ENCODE data around the gene OR4M2.
"Not testable (repeated sequence)": the region's sequence is repeated elsewhere in the genome, so short reads cannot be mapped to it uniquely, and the experiment has no call there.

OR4M2 gene, protein sequence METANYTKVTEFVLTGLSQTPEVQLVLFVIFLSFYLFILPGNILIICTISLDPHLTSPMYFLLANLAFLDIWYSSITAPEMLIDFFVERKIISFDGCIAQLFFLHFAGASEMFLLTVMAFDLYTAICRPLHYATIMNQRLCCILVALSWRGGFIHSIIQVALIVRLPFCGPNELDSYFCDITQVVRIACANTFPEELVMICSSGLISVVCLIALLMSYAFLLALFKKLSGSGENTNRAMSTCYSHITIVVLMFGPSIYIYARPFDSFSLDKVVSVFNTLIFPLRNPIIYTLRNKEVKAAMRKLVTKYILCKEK

DNA sequence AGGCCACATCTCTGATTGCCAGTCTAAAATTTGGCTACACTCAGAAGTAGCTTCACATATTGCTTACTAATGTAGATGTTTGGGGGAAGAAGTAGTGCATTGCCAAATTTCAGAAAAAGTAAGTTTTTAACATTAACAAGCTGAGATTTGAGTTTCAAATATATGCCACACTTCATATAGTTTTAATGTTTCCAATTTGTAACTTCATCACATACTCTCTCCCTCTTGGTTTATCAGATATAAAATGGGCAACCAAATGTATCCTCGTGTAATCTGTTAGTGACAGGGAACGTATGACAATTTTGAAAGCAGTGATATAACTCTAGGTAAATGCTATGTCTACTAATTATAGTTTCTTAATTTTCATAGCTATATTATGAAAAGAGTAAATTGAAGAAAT lies at the start of gene OR4M2:
Gene OR4M2, plus strand, starts transcription at position 301 of the 400 bp plus-strand sequence. Its CDS starts 98 bp downstream, at position 399.
- not testable (repeated sequence) for DNase-seq (ENCODE audit: low read depth); H3K4me3 ChIP-seq (ENCODE audit: low read depth, low read length)

DNA sequence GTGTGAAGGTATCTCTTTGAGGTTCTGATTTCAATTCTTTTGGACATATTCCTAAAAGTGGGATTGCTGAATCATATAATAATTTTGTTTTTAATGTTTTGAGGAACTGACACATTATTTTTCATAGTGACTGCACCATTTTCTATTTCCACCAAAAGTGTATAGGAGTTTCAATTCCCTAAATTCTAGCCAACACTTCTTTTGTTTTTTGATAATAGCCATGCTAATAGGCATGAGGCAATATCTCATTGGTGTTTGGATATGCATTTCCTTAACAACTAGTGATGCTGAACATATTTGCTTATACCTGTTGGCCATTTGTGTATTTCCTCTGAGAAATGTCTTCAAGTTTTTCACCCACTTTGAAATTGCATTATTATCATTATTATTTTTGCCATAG lies 11.1 kb upstream of the OR4M2 start:
- H3K4me3 ChIP-seq (ENCODE audit: low read depth, low read length); DNase-seq (ENCODE audit: low read depth): not testable (repeated sequence)

DNA sequence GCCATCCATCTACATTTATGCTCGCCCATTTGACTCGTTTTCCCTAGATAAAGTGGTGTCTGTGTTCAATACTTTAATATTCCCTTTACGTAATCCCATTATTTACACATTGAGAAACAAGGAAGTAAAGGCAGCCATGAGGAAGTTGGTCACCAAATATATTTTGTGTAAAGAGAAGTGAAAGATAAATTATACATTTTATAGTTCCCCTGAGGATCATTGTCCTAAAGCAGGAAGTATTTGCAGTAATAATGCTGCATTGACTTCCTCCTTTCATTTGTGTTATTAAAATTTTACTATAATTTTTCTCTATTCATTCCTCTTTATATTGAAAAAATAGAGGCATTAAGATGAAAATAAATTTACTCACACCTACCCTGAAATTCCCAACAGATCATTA lies 1.1 kb downstream of the OR4M2 start:
- not testable (repeated sequence) for H3K4me3 ChIP-seq (ENCODE audit: low read depth, low read length); DNase-seq (ENCODE audit: low read depth)

GRCh38 chr15:22098616-22099253 lies 18.4 kb downstream of the OR4M2 start:
- H3K4me3 ChIP-seq (ENCODE audit: low read depth, low read length); DNase-seq (ENCODE audit: low read depth): not testable (repeated sequence)

DNA sequence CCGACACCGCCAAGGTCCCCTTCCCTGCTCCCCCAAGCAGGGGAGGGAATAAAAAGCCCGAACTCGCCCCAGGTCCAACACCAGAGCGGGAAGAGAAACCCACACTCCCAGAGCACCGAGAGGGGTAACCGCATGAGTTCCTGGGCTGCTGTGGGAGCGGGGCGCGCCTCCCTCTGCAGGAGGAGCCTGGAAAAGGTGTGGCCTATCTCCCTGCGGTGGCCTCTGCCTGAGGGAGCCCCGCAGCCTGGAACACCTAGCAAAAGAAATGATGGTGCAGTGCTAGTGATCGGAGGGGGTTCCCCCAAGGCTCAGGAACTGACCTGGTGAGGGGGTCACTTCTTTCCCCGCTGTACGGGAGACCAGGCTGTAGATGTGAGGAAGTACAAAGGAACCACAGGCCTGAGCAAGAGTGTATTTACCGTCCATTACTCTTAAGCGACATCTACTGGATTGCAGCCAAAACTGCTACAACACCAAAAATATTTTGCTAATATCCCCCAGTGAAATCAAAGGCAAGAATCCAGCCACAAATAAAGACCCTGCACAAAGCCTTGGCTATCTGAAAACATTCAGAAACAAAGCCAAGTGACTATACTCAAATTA lies 19.1 kb downstream of the OR4M2 start:
- DNase-seq (ENCODE audit: low read depth); H3K4me3 ChIP-seq (ENCODE audit: low read depth, low read length): not testable (repeated sequence)

DNA sequence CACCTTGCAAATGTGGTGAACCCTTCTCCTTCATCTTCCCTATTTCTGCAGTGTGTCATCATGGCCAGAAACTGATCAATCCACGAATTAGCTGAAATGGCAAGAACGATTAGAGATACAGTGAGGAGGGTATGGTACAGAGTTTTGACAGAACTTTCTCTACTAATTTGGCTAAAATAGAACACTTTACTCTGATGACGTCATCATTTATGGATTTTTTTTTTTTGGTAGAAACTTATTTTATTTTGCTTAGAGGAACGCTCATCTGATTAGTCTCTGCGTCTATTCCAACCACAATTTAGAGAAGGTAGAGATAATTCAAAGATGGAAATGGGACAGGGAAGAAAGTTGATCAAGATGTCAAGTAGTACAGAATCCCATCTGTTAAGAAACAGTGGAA lies 41.7 kb downstream of the OR4M2 start:
- DNase-seq (ENCODE audit: low read depth); H3K4me3 ChIP-seq (ENCODE audit: low read depth, low read length): not testable (repeated sequence)
